ENCODE measurements around the gene LARGE1.
A peak's percentile ranks its signal among the peaks of the same experiment; 100 is the strongest.

LARGE1 gene

GRCh38 chr22:33327348-33327860 is 592.9 kb downstream of the LARGE1 start:
- DNase-seq (ENCODE audit: low spot score) = no peak
- in situ Hi-C loops (cut with MboI; ENCODE audit: low sequenced_read_pairs, unreplicated experiment) = no loop called here
- no peak for TF ChIP-seq CTCF (IDR thresholded peaks at IDR 0.05; ENCODE audit: borderline replicate concordance, control extremely low read depth, extremely low read depth, insufficient read depth, missing control alignments)

- DNase-seq (ENCODE audit: low spot score) = no peak
- in situ Hi-C loops (cut with MboI; ENCODE audit: low sequenced_read_pairs, unreplicated experiment) = no loop called here
- TF ChIP-seq CTCF (IDR thresholded peaks at IDR 0.05; ENCODE audit: borderline replicate concordance, control extremely low read depth, extremely low read depth, insufficient read depth, missing control alignments) = no peak
These were observed 593.6 kb downstream of the LARGE1 start for GRCh38 chr22:33326540-33327295.

- peak; percentile 71 for DNase-seq (ENCODE audit: low spot score)
These were observed 594.9 kb downstream of the LARGE1 start for GRCh38 chr22:33325232-33326004.

GRCh38 chr22:33324228-33324627 is 596.0 kb downstream of the LARGE1 start:
- in situ Hi-C loops (cut with MboI; ENCODE audit: low sequenced_read_pairs, unreplicated experiment) = loop anchor here (25.0 kb wide), 2 partner anchors 188 to 788 kb away; no protein-coding TSS in a partner anchor

More at GRCh38 chr22:33325232-33326004, 594.9 kb downstream of the LARGE1 start:
- TF ChIP-seq CTCF (IDR thresholded peaks at IDR 0.05; ENCODE audit: borderline replicate concordance, control extremely low read depth, extremely low read depth, insufficient read depth, missing control alignments) = no peak
- in situ Hi-C loops (cut with MboI; ENCODE audit: low sequenced_read_pairs, unreplicated experiment) = no loop called here

GRCh38 chr22:33321466-33321865 is 598.8 kb downstream of the LARGE1 start:
- in situ Hi-C loops (cut with MboI; ENCODE audit: low sequenced_read_pairs, unreplicated experiment) = loop anchor here (25.0 kb wide), 2 partner anchors 191 to 791 kb away; no protein-coding TSS in a partner anchor
- TF ChIP-seq CTCF (IDR thresholded peaks at IDR 0.05; ENCODE audit: borderline replicate concordance, control extremely low read depth, extremely low read depth, insufficient read depth, missing control alignments) = no peak
- peak; percentile 47 for DNase-seq (ENCODE audit: low spot score)

More at GRCh38 chr22:33324228-33324627, 596.0 kb downstream of the LARGE1 start:
- no peak for DNase-seq (ENCODE audit: low spot score)
- no peak for TF ChIP-seq CTCF (IDR thresholded peaks at IDR 0.05; ENCODE audit: borderline replicate concordance, control extremely low read depth, extremely low read depth, insufficient read depth, missing control alignments)

- TF ChIP-seq CTCF (IDR thresholded peaks at IDR 0.05; ENCODE audit: borderline replicate concordance, control extremely low read depth, extremely low read depth, insufficient read depth, missing control alignments) = no peak
- in situ Hi-C loops (cut with MboI; ENCODE audit: low sequenced_read_pairs, unreplicated experiment) = loop anchor here (25.0 kb wide), 2 partner anchors 196 to 796 kb away; no protein-coding TSS in a partner anchor
- no peak for DNase-seq (ENCODE audit: low spot score)
These were observed 604.3 kb downstream of the LARGE1 start for GRCh38 chr22:33315954-33316353.
